Keratinocyte (primary cell): ENCODE results near the gene G6PC1.

Source experiments
- EZH2 ChIP-seq: IDR thresholded peaks from one replicate; pipeline ENCODE4 v1.6.1; 2012; ENCODE audit warnings: inconsistent platforms, mild to moderate bottlenecking, low read length, moderate library complexity
- TF ChIP-seq, protein P1 (sequence below), 3 experiments: IDR thresholded peaks in 1 of 3; conservative IDR thresholded peaks in 1 of 3; optimal IDR thresholded peaks in 1 of 3; 2 replicates in 2 of 3; 3 replicates in 1 of 3; pipeline versions ENCODE3 to v1.5.1; 2011; ENCODE audit warnings: low read length in 3 of 3, mild to moderate bottlenecking in 3 of 3, moderate library complexity in 2 of 3, control low read depth in 1 of 3, inconsistent platforms in 1 of 3; ENCODE audit not compliant: insufficient read depth in 2 of 3; ENCODE audit errors: extremely low read depth in 1 of 3

DNA sequence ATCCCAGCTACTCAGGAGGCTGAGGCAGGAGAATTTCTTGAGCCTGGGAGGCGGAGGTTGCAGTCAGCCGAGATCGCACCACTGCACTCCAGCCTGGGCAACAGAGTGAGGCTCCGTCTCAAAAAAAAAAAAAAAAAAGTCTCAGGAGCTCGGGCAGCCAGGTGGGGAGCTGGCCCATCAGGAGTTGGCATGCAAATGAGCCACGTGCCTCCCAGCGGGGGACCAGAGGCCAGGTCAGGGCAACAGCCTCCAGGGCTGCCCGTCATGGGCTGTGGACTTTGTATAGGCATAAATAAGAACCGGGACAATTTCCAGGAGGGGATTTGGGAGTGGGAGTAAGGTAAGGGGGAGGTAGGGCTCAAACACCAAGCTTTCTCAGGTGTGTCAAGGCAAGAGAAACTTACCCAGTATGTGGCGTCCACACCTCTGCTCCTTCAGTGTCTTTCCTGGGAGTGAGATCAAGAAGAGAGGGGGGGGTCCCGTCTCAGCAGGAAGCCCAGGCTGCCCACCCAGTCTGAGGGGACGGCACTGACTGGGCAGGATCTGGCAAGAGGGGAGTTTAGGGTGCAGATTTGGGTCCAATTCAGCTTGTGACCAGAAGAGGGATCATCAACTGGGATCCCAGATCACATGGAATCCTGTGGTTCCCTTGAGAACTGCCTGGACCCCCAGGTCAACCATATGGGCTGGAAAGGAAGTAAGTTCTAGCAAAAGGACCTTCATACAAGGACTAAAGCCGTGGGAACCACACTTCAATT, 22.3 kb upstream of the G6PC1 start:
- TF ChIP-seq, protein P1, sequence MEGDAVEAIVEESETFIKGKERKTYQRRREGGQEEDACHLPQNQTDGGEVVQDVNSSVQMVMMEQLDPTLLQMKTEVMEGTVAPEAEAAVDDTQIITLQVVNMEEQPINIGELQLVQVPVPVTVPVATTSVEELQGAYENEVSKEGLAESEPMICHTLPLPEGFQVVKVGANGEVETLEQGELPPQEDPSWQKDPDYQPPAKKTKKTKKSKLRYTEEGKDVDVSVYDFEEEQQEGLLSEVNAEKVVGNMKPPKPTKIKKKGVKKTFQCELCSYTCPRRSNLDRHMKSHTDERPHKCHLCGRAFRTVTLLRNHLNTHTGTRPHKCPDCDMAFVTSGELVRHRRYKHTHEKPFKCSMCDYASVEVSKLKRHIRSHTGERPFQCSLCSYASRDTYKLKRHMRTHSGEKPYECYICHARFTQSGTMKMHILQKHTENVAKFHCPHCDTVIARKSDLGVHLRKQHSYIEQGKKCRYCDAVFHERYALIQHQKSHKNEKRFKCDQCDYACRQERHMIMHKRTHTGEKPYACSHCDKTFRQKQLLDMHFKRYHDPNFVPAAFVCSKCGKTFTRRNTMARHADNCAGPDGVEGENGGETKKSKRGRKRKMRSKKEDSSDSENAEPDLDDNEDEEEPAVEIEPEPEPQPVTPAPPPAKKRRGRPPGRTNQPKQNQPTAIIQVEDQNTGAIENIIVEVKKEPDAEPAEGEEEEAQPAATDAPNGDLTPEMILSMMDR (optimal IDR thresholded peaks at IDR 0.05 in 1 of 3, IDR thresholded peaks at IDR 0.05 in 1 of 3, conservative IDR thresholded peaks at IDR 0.05 in 1 of 3; ENCODE audit: extremely low read depth in 1 of 3, insufficient read depth in 2 of 3, low read length in 3 of 3): no peak
- no peak for TF ChIP-seq EZH2
